CD1c-positive myeloid dendritic cell (primary cell): ENCODE measurements around the gene SPAG16.
"Not testable (repeated sequence)": the region's sequence is repeated elsewhere in the genome, so short reads cannot be mapped to it uniquely, and the experiment has no call there.

Experiments used
- DNase-seq: peaks from one replicate; pipeline ENCODE4 v3.0.0-alpha.2; 2016; ENCODE audit errors: extremely low spot score

The SPAG16 gene

DNA sequence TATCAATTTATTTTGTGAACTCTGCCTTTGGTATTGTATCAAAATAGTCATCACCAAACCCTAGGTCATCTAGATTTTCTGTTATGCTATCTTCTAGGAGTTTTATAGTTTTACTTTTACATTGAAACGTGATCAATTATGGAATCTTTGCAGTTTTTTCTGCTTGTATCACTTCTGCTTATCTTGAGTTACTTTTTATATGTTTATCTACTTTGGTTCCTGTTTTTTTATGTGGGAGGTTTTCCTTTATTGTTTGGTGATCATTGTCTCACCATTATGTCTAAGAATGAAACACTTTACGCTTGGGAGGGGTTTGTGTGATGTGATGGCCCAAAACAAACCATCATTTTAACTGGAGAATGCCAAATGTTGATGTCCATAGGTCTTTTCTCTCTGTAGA lies 261.2 kb downstream of the SPAG16 start:
- DNase-seq, result peak; percentile 23

DNA sequence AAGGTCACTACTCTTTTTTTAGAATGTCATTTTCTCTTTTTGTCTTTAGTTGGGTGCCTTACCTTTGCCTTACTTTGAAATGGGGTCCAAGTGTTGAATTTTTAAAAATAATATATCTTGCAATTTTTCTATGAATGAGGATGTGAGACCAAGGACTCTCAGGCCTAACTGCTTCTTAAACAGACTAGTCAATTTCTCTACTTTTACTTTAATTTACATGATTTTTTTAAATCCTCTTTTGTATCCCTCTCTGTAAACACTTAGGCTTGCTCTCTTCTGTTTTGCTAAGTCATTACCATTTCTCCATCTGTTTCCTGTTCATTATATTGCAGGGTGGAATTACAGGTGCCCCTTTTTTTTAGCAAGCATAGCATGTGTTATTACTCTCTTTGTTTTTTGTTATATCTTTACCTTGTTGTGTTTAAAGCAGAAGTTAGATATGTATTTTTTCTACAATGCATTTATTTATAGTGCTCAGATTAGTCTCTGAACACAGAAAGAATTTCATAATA lies 261.8 kb downstream of the SPAG16 start:
- DNase-seq, result peak; percentile 2

DNA sequence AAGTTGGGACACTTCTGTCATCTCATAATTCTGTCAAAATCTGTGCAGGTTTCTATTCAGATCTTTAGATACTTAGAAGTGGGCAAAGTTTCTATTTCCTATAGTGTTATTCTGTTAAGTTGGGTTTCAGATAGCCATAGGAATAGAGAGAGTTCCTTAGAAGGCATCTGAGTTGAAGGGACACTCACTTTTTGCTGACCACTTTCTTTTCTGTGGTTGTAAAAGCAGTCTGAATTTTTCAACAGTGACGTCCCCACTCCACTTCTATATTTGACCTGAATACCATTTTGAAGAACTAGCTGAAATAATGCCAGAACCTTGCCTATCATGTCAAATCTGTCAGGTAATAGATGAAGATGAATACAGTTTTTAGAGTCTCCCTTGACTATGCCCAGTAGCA lies 267.3 kb downstream of the SPAG16 start:
- DNase-seq, result no peak

DNA sequence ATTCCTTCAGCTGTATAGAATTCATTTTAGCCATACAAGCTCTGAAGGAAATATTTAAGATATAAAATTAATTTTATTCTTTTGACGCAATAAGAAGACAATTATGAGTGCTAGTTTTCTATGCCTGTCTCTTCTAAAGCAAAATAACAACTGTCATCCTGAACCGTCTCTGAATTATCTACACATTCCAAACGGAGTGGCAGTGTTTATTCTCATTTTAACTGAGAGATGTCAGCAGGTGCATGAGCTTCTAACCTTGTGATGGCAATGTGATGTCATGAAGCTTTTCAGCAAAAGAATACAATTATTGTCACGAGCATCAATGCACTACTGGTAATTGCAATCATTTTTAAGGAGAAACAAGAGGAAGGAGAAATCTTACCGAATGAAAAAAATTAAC lies 274.8 kb downstream of the SPAG16 start:
- no peak for DNase-seq

DNA sequence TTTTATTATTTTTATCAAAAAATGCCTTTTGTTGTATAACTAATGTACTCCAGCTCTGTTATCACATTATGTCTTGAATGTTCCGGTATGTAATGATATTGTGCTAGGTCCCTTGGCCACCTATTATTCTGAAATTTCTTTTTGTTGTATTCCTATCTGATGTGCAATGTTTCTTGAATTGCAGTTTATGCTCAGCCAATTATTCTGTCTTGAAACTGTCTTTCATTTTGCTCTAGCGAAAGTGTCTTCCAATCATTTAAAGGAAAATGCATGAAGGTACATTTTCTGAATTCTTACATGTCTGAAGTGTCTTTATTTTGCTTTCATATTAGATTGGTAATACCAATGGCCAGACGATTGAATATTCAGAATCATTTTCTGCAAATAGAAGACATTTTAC lies 277.5 kb downstream of the SPAG16 start:
- no peak for DNase-seq

DNA sequence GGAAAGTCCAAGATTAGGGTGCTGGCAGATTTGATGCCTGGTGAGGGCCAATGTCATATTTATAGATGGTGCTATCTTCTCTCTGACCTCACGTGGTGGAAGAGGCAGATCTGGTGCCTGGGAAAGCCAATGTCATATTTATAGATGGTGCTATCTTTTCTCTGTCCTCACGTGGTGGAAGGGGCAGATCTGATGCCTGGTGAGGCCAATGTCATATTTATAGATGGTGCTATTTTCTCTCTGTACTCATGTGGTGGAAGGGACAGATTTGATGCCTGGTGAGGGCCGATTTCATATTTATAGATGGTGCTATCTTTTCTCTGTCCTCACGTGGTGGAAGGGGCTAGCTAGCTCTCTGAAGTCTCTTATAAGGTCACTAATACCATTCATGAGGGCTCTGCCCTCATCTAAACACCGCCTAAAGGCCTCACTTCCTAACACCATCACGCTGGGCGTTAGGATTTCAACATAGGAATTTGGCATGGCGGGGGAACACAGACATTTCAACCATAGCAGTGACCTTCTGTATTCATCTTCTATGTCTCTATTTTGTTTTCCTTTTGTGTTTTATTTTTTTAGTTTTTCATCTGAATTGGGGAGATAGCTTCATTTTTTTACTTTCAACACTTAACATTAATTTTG lies 278.4 kb downstream of the SPAG16 start:
- no peak for DNase-seq

DNA sequence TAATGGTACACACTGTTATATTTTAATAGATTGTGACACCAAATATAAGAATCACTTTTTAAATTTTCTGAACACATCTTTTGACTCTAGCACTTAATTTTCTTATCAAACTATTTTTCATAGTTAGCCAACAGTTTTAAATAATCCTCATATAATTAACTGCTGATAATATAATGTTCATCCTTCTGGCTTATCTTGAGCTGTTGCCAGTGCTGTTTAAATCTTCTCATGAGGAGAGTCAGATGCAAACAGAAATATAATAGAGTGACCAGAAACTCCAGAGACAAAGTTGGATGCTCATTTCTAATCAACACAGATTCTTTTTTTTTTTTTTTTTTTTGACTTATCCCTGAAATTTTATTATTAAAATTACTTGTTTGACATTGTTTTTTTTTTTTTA lies 282.6 kb downstream of the SPAG16 start:
- no peak for DNase-seq

DNA sequence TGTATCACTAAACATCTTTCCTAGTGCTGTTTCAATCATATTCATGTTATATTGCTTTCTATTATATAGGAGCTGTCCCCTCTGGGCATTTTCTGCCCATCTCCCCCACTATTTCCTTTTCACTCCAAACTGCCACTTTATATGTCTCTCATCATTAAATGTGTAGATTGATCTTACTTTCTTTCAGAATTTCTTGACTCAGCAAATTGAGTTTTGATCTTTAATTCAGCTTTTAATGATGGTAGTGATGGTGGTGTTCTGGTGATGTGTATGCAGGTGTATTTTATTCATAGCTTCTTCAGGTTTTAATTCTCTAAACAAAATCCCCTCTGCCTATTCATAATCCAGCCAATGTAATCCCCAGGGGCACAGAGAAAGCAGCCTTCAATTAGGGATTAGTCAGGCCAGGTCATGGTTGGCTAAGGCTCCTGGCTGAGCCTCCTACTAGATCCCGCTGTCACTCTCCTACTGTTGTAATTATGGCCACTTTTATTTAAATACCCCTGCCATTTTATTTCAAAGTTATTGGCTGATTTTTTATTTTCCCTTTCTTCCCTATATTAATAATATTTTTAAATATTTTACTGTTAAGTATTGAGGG lies 325.4 kb downstream of the SPAG16 start:
- no peak for DNase-seq

DNA sequence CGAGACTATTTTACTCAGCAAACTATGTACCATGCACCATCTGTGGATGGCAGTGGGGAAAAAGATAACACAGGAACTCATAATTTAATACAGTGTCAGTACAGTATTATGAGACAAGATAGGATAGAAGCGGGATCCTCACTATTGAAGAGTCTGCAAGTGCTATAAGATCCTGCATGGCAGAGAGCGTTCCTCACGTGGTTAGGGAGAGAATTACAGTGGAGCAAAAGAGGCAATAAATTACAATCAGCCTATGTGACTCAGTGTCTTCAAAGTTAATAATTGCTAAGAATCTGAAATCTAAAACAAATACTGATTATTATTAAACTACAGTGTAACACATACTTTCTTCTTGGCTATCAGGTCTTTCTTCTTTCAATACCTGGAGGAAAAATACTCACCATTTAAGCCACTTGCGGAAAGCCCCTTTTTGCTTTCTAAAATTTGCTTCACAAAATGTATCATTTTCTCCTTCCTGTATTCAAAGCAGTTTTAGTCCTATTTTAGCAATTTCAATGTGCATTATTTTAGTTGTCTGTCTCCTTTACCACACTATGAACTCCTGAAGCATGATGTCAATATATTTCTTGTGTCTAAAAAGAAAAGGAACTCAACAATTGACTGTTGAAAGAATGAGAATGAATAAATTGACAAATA lies 342.9 kb downstream of the SPAG16 start:
- DNase-seq, result no peak

DNA sequence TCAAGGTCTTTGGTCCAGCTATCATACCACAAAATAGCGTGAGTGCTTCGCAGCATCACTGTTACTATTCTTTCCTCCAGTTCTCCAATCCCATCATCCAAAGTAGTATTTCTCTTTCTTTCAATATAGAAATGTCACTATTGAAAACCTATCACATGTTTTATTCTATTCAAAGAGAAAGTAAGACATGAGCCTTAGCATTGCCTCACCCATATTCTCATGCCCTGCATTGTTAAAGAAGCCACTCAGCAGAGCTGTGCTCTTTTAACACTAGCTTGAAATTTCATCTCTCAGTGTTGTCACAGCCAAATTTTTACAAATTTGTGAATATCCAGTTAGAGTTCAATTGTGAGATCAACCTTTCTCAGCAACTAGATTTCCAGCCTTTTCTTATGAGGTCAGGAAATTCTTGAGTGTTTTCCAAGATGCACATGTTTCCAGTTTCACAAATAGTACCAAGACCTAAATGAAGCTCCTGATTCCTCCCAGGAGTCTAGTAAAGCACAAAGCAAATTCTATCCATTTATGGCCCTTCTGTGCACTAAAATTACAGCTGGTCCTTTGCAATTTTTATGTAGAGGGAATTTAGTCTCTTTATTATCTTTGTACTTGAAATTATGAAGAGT lies 343.7 kb downstream of the SPAG16 start:
- no peak for DNase-seq

DNA sequence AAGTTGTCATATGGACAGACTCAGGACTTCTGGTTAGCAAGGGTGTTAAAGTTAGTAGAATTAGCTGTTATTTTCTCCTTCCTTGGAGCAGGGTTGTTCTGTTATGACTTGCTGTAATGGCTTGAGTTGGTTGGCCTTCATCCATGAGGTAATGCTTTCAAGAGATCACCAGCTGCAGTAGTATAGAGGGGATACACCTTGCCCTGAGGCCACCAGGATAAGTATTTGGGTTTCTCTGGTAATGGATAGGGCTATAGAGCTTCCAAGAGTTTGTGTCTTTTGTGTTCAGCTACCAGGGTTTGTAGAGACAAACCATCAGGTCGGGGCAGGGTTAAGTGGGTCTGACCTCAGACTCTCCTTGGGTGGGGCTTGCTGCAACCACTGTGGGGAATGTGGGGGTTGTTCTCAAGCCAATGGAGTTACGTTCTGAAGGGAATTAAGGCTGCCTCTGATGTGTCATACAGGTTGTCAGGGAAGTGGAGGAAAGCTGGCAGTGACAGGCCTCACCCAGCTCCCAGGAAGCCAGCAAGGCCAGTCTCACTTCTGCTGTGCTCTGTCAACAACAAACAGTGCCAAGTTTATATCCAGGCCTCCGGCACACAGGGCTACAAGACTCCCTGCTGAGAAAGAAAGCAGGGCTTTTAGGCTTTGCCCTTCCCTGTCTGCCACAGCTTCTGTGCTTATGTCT lies 356.6 kb downstream of the SPAG16 start:
- no peak for DNase-seq

DNA sequence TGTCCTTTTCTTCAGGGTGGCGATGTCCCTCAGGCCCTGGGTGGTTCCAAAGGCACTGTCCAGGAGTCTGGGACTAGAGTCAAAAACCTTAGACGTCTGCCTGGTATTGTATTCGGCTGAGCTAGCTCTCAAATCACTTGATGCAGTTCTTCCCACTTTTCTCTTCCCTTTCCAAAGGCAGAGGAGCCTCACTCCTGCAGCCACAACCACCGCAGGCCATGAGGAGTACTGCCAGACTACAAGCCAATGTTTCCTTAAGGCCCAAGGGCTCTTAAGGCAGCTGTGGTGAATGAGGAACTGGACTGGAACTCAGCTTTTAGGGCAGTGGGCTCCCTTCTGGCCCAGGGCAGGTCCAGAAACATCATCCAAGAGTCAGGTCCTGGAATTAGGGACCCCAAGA lies 360.7 kb downstream of the SPAG16 start:
- DNase-seq, result no peak

DNA sequence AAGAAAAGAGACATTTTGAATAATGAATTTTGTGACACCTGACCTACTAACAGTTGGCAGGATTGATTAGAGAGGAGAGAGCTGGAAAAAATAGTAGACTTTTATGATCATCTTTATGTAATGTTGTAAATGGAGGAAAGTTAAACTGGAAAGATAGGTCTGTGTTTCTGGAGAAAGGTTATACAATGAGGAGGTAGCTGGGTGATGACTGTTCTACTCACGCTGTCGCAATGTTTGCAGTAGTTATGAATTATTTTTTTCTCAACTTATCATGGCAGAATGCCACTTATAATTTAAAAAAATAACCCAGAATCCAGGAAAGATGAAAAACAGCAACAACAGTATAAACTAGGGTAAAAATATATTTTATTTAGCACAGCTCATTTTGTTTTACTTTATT lies 364.9 kb downstream of the SPAG16 start:
- DNase-seq, result no peak

DNA sequence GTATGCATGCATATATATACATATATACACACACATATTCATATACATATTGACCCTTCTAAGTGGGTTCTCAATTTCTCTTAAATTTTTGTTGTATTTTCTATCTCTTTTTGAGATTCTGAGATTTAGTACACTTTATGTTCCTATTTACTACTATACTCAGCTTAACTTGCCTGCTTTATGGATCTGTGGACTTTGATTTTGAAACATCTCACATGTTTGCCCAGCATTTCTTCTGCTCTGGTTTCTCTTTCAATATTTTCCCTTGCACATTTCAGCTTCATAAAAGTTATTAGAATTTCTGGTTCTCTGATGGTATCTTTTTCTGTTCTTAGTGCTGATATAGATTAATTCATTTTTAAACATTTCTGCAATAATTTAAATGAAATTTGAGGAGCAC lies 380.6 kb downstream of the SPAG16 start:
- no peak for DNase-seq

DNA sequence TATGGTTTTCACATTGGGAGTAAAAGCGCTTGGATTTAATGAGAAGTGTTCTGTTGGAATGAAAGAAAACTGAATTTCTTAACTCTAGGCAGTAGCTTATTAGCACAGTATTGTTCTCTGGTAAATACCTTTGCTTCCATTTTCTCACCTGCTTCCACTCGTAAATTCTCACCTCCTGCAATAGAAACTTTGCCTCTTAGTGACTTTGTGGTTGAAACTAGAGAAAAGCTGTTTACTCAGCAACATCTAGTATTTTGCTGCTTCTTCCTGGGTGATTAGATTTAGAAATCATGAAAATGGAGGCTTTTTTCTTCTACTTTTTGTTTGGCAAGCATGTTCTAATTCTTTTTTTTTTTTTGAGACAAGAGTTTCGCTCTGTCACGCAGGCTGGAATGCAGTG lies 385.4 kb downstream of the SPAG16 start:
- no peak for DNase-seq

DNA sequence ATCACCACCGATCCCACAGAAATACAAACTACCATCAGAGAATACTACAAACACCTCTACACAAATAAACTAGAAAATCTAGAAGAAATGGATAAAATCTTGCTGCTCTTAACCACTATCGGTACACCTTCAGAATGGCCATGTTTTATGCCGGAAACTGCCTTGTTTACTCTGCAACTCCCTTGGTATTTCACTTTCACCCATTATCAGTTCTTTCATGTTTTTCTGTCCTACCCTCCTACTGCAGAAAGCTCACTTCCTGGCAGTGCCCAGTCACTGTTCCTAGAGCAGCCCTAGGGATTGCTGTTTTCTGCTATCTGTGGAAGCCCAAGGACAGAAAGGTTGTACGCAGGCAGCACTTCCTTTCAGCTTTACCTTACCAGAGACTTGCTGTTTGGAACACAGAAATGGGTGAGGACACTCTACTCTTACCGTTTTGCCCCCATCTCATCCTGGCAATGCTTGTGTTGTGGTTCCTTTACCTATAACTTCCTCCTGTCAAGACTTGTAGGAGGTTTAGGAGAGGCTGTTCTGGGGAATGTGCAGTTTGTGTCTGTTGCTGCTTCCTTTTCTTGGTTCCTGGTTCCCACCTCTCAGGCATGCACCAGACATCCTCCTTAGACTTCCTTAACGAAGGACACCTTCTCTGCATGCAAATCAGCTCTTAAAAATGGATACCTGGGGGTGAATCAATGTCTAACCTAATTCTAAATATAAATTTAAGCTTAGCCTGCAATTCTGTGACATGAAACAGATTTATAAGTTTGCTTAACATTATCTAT lies 394.4 kb downstream of the SPAG16 start:
- no peak for DNase-seq

DNA sequence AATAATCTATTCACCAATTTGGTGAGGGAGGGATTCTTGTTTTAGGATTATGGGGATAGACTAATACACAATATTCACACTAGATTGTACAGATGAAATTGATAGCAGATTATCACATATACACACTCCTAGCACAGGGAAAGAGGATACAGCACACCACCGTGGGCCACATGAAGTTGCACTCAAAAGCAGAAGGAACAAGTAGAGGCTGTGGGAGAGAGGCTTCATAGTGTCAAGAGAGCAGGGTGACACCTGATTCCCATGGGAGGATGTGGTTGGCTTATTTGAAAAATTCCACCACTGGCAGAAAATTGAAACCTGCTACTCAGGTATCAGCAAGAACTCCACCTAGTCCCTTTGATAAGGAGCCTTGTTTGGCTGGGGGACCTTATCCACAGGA lies 395.6 kb downstream of the SPAG16 start:
- DNase-seq, result no peak

DNA sequence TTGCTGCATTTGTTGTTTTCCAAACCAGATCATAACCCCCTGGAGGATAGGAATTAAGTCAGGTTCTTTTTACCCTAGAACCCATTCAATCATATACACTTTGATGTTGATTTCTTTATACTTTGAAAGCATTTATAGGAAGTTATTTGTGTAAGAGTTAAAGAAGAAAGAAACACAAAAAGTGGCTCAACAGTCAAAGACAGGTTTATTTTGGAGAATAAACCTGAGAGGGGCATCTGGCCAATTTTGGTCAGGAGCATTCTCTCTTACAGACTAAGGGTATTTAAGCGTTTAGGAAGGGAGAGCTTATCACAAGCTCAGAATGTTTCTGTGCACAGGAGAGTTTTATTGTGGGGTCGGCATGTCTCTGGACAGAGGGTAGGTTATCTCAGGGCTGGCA lies 398.0 kb downstream of the SPAG16 start:
- no peak for DNase-seq

DNA sequence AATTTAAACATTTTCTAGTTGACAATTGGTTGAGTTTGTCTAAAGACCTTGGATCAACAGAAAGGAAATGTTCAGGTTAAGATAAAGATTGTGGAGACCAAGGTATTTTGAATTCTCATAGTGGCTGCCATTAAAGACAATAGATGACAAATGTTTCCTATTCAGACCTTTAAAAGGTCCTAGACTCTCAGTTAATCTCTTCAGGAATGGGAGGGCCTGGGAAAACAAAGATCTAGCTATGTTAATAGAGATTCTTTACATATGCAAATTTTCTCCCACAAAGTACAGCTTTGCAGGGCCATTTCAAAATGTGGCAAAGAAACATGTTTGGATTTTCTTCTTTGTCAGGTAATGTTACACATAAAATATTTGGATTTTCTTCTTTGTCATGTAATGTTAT lies 403.9 kb downstream of the SPAG16 start:
- no peak for DNase-seq

DNA sequence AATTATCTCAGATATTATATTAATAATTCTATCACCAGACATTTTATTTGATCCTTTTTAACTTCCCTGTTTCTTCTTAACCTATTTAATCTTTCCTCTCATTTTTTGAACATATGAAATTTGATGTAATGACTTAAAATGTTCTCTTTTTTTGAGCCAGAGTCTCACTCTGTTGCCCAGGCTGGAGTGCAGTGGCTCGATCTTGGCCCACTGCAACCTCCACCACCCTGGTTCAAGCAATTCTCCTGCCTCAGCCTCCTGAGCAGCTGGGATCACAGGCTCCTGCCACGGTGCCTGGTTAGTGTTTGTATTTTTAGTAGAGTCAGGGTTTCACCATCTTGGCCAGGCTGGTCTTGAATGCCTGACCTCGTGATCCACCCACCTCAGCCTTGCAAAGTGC lies 404.6 kb downstream of the SPAG16 start:
- not testable (repeated sequence) for DNase-seq

DNA sequence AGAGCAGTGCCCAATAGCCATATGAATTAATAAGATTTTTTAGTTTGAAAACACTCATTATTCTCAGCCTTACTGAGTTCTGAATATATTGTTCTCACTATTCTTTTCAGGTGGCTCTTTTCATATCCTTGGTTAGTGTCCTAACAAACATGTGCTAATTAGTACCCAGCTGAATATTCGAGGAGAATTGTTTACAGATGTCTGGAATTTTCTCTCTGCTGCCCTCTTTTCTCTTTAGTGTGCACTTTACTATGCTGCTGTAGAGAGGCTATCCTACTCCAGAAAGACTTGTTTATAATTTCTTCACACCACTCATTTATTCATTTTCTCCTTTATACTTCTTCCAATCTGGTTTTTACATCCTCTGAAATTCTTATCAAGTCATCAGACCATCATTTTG lies 405.3 kb downstream of the SPAG16 start:
- DNase-seq, result no peak

DNA sequence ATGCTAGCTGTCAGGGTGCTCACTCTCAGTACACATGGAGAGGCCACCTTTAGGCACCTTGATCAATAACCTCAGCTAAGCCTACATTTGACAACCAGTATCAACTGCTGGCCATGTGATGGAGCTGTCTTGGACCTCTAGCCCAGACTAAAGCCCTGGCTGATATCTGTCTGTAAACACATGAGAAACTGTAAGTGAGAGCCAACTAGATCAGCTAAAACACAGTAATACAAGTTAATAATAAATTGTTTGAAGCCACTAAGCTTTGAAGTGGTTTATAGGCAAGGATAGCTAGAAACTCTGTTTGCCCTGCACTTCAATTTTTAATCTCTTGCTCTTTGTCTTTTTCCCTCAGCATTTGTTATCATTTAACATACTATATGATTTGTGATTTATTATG lies 407.1 kb downstream of the SPAG16 start:
- no peak for DNase-seq
